SK-N-SH (cell line): ENCODE data around the gene PSTPIP2. TPM values are rescaled to one million over a fixed set of nuclear protein-coding genes. Genes with fewer than 3 reads are reported as not detected.

Experiments
- CTCF ChIA-PET: fragments of 300-600, 350-600 bp; formaldehyde crosslinking; extraction: SDS; loops from one replicate; lab custom pipeline; 2021; lab: Yijun Ruan, JAX
- POLR2A ChIA-PET: fragments of 350-600 bp; sonication (Branson Sonifier 250); formaldehyde crosslinking; extraction: SDS; loops from one replicate; lab custom pipeline; 2020; ENCODE audit warnings: antibody characterized with exemption, inconsistent platforms; lab: Yijun Ruan, JAX
- DNase-seq: peaks from one replicate; pipeline ENCODE4 v3.0.0; 2012
- H2AFZ ChIP-seq: fragments of 200-600 bp; sonication (generic); 2 replicates; pipeline ENCODE4 v1.8.1; 2016; ENCODE audit warnings: antibody characterized with exemption, mild to moderate bottlenecking, low read depth
- H3F3A ChIP-seq: fragments of 200-600 bp; sonication (generic); replicated peaks from 2 replicates; pipeline ENCODE3; 2016; ENCODE audit warnings: antibody characterized with exemption, mild to moderate bottlenecking; ENCODE audit not compliant: insufficient read depth
- H3K27ac ChIP-seq, 2 experiments: fragments of 200-500 bp in 1 of 2; fragments of 200-600 bp in 1 of 2; sonication (Bioruptor generic) in 1 of 2; sonication (generic), shearing (Covaris generic) in 1 of 2; 2 replicates each; pipeline versions ENCODE4 v1.5.1 to v1.6.1; 2014 to 2016; ENCODE audit warnings: low read depth in 2 of 2, inconsistent platforms in 1 of 2, low read length in 1 of 2, mild to moderate bottlenecking in 1 of 2, mixed read lengths in 1 of 2
- H3K27me3 ChIP-seq: fragments of 200-600 bp; sonication (generic), shearing (Covaris generic); 2 replicates; pipeline ENCODE4 v1.6.1; 2016; ENCODE audit warnings: mixed run types; ENCODE audit not compliant: insufficient read depth
- H3K36me3 ChIP-seq, 2 experiments: fragments of 200-500 bp in 1 of 2; fragments of 200-600 bp in 1 of 2; sonication (Bioruptor generic) in 1 of 2; sonication (generic) in 1 of 2; replicated peaks in 1 of 2; 2 replicates each; pipeline versions ENCODE3 to v1.5.1; 2014 to 2016; ENCODE audit warnings: low read length in 1 of 2, mild to moderate bottlenecking in 1 of 2; ENCODE audit not compliant: insufficient read depth in 2 of 2, control insufficient read depth in 1 of 2
- H3K4me1 ChIP-seq, 2 experiments: fragments of 200-500 bp in 1 of 2; fragments of 200-600 bp in 1 of 2; sonication (Bioruptor generic) in 1 of 2; sonication (generic), shearing (Covaris generic) in 1 of 2; 2 replicates each; pipeline versions ENCODE4 v1.5.1 to v1.6.1; 2014 to 2016; ENCODE audit warnings: low read depth in 1 of 2, low read length in 1 of 2, mixed run types in 1 of 2; ENCODE audit not compliant: insufficient read depth in 2 of 2, control insufficient read depth in 1 of 2
- H3K4me2 ChIP-seq: fragments of 200-600 bp; sonication (generic), shearing (Covaris generic); 2 replicates; pipeline ENCODE4 v1.6.1; 2017; ENCODE audit warnings: mixed run types
- H3K4me3 ChIP-seq, 2 experiments: fragments of 200-500 bp in 1 of 2; fragments of 200-600 bp in 1 of 2; sonication (Bioruptor generic) in 1 of 2; sonication (generic), shearing (Covaris generic) in 1 of 2; 2 replicates each; pipeline versions ENCODE4 v1.5.1 to v1.8.1; 2014 to 2016; ENCODE audit warnings: low read depth in 2 of 2, inconsistent platforms in 1 of 2, low read length in 1 of 2, mild to moderate bottlenecking in 1 of 2, mixed read lengths in 1 of 2, moderate library complexity in 1 of 2
- H3K79me2 ChIP-seq: fragments of 200-600 bp; sonication (generic); 2 replicates; pipeline ENCODE4 v1.8.1; 2017; ENCODE audit warnings: mild to moderate bottlenecking; ENCODE audit not compliant: insufficient read depth
- H3K9ac ChIP-seq: fragments of 200-600 bp; sonication (generic); 2 replicates; pipeline ENCODE4 v1.6.1; 2017; ENCODE audit warnings: mixed run types
- H3K9me2 ChIP-seq: fragments of 200-600 bp; sonication (generic); 2 replicates; pipeline ENCODE4 v1.6.1; 2017; ENCODE audit warnings: mixed run types
- H3K9me3 ChIP-seq: fragments of 200-600 bp; sonication (generic); 2 replicates; pipeline ENCODE4 v1.6.1; 2017; ENCODE audit warnings: mixed run types, mild to moderate bottlenecking, moderate library complexity
- H4K20me1 ChIP-seq: fragments of 200-600 bp; sonication (generic); 2 replicates; pipeline ENCODE4 v1.6.1; 2017; ENCODE audit warnings: mild to moderate bottlenecking, mixed run types; ENCODE audit not compliant: insufficient read depth
- FOSL2 ChIP-seq: IDR thresholded peaks from 2 replicates; pipeline ENCODE4 v1.4.0; 2012; ENCODE audit warnings: low read depth, mild to moderate bottlenecking, moderate library complexity, borderline replicate concordance
- FOXJ3 ChIP-seq: sonication (generic); formaldehyde crosslinking; IDR thresholded peaks from 2 replicates; pipeline ENCODE4 v1.5.1; 2020; ENCODE audit warnings: mild to moderate bottlenecking, missing genetic modification reagents
- FOXM1 ChIP-seq: IDR thresholded peaks from 2 replicates; pipeline ENCODE4 v1.4.0; 2012; ENCODE audit warnings: low read depth, mild to moderate bottlenecking
- JUND ChIP-seq: IDR thresholded peaks from 2 replicates; pipeline ENCODE4 v1.4.0; 2012
- RAD21 ChIP-seq: IDR thresholded peaks from 2 replicates; pipeline ENCODE4 v1.6.1; 2012; ENCODE audit warnings: mild to moderate bottlenecking, low read length
- RCOR1 ChIP-seq: fragments of 150-350 bp; IDR thresholded peaks from 2 replicates; pipeline ENCODE4 v1.6.1; 2017; ENCODE audit warnings: antibody characterized with exemption, low read length
- SMC3 ChIP-seq: IDR thresholded peaks from 2 replicates; pipeline ENCODE4 v1.6.1; 2012; ENCODE audit warnings: low read depth, low read length, improper control_type of control experiment
- TAF1 ChIP-seq: IDR thresholded peaks from 2 replicates; pipeline ENCODE4 v1.6.1; 2012; ENCODE audit warnings: low read depth, mild to moderate bottlenecking, low read length, moderate library complexity, borderline replicate concordance
- WGBS: methylation state at CpG from one replicate; pipeline ENCODE4 v1.1.6; 2017; ENCODE audit warnings: low lambda C conversion rate; 5-methylcytosine and 5-hydroxymethylcytosine counted together
- polyA plus RNA-seq, 3 experiments: library from polyadenylated mRNA; depleted of rRNA; stranded (reverse); fragments of >200 nt; gene quantifications; 2 replicates each; pipeline ENCODE4 v1.2.3, GENCODE V29; 2012
- TF ChIP-seq, protein P1 (sequence below): IDR thresholded peaks from 2 replicates; pipeline ENCODE4 v1.6.1; 2012; ENCODE audit warnings: mild to moderate bottlenecking, low read depth, low read length, moderate library complexity
- TF ChIP-seq, protein P2 (sequence below): IDR thresholded peaks from 2 replicates; pipeline ENCODE4 v1.4.0; 2012; ENCODE audit warnings: low read depth
- TF ChIP-seq, protein P3 (sequence below): fragments of 200-600 bp; sonication (generic); IDR thresholded peaks from 2 replicates; pipeline ENCODE4 v1.6.1; 2017; ENCODE audit warnings: antibody characterized with exemption, mild to moderate bottlenecking, moderate library complexity
- TF ChIP-seq, protein P4 (sequence below): fragments of 150-350 bp; IDR thresholded peaks from 2 replicates; pipeline ENCODE4 v1.6.1; 2017; ENCODE audit warnings: antibody characterized with exemption, low read length, low read depth, borderline replicate concordance

Gene PSTPIP2
- polyA plus RNA-seq, 1 of the 3 experiments (the other 2 are of a cell fraction), result 9.5 TPM

DNA sequence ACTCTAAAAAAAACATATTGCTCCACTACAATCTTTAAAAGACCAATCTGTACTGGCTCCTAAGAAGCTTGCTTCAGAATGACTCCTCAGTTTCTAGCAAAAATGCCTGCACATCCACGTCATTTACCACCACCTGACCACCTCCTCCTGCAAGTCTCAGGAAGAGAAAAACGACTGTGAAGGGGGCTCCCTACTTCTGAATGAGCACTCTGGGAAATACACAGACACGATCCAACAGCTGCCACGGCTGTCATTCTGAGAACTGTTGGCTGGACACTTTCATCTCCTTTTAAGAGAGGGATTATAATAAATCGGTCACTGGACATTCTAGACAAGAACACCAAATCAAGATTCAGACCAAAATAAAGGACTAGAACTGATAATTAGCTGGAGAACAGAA is 126.4 kb downstream of the PSTPIP2 start:
- ChIA-PET POLR2A (no interaction called here), CTCF (interaction anchor here (1.0 to 1.7 kb wide), 3 partner anchors 18 to 128 kb away, joined by 3 to 8 read pairs (median 3); no protein-coding TSS in a partner anchor)
- no peaks in the 10 kb centered on the region for H3K9me2 ChIP-seq
- H3K36me3 ChIP-seq, result peaks cover 78 to 92% of the 10 kb centered on the region in 2 experiments
- H3K4me3 ChIP-seq, result no peak overlapping the region
- H3K9ac ChIP-seq, result no peak overlapping the region
- no peaks in the 10 kb centered on the region for H3K9me3 ChIP-seq
- 91% methylated on average over 5 of the region's 5 CpGs for WGBS
- no peaks in the 10 kb centered on the region for H4K20me1 ChIP-seq
- no peak overlapping the region for H3K27ac ChIP-seq
- TF ChIP-seq FOXM1 (no peak), RAD21 (no peak), TAF1 (no peak)
- TF ChIP-seq, protein P1, sequence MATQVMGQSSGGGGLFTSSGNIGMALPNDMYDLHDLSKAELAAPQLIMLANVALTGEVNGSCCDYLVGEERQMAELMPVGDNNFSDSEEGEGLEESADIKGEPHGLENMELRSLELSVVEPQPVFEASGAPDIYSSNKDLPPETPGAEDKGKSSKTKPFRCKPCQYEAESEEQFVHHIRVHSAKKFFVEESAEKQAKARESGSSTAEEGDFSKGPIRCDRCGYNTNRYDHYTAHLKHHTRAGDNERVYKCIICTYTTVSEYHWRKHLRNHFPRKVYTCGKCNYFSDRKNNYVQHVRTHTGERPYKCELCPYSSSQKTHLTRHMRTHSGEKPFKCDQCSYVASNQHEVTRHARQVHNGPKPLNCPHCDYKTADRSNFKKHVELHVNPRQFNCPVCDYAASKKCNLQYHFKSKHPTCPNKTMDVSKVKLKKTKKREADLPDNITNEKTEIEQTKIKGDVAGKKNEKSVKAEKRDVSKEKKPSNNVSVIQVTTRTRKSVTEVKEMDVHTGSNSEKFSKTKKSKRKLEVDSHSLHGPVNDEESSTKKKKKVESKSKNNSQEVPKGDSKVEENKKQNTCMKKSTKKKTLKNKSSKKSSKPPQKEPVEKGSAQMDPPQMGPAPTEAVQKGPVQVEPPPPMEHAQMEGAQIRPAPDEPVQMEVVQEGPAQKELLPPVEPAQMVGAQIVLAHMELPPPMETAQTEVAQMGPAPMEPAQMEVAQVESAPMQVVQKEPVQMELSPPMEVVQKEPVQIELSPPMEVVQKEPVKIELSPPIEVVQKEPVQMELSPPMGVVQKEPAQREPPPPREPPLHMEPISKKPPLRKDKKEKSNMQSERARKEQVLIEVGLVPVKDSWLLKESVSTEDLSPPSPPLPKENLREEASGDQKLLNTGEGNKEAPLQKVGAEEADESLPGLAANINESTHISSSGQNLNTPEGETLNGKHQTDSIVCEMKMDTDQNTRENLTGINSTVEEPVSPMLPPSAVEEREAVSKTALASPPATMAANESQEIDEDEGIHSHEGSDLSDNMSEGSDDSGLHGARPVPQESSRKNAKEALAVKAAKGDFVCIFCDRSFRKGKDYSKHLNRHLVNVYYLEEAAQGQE, result no peak
- TF ChIP-seq, all 33 proteins: peak for 0
- Histone ChIP-seq H2AFZ (no peak overlapping the region), H3K4me2 (no peak overlapping the region), H3K79me2 (peaks cover 31% of the 10 kb centered on the region), H3K4me1 (peaks cover 0 to 3% of the 10 kb centered on the region in 2 experiments; a peak in 1 of 4 replicates), H3K27me3 (no peaks in the 10 kb centered on the region), H3F3A (peaks cover 12% of the 10 kb centered on the region)
- no peak for DNase-seq

DNA sequence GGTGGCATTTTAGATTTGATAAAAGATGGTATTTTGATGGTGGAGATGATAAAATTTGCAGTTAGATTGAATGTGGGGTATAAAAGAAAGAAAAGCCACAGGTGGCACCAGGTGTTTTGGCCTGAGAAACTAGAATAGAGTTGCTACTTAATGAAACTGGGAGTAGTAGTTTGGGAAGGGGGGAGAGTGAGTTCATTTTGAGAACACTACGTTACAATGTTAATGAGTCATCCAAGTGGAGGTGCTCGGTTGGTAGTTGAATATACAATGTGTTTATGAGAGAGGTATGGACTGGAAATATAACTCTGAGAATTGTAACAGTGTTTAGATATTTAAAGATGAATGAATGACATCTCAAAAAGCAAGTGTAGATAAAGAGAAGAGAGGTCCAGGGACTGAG is 131.3 kb downstream of the PSTPIP2 start:
- no peak overlapping the region for H3K4me2 ChIP-seq
- peaks cover 8% of the 10 kb centered on the region for H3F3A ChIP-seq
- no peaks in the 10 kb centered on the region for H3K4me1 ChIP-seq
- peaks cover 63 to 79% of the 10 kb centered on the region in 2 experiments for H3K36me3 ChIP-seq
- H3K9me2 ChIP-seq, result no peaks in the 10 kb centered on the region
- no peaks in the 10 kb centered on the region for H3K27me3 ChIP-seq
- 81% methylated on average over 2 of the region's 2 CpGs for WGBS
- no peaks in the 10 kb centered on the region for H3K9me3 ChIP-seq
- ChIA-PET CTCF (interaction anchor here (1.0 kb wide), 1 partner anchor 10 kb away, joined by 4 read pairs; no protein-coding TSS in a partner anchor), POLR2A (no interaction called here)
- H2AFZ ChIP-seq, result no peak overlapping the region
- H3K27ac ChIP-seq, result no peak overlapping the region
- no peak overlapping the region for H3K4me3 ChIP-seq
- no peaks in the 10 kb centered on the region for H4K20me1 ChIP-seq
- no peak overlapping the region for H3K9ac ChIP-seq
- H3K79me2 ChIP-seq, result no peaks in the 10 kb centered on the region; the same call in 1 of the 2 replicates
- no peak for DNase-seq
- TF ChIP-seq JUND (no peak), RCOR1 (no peak), FOSL2 (no peak)

DNA sequence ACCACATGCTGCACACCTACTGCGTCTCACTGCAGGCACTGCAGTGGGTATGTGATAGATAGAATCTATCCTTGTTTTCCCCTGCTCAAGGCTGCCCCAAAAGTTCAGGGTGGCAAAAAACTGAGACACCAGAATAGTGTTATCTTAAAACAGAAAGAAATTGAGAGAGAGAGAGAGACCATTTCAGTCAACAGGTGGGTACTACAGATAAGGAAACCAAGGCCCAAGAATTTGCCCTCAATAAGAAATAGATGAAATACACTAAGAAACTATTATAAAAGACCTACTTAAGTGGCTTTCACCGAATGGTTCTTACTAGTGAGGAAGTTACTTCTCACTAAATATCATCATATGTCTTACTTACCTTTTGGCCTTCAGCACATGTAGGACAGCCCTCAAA is 132.8 kb downstream of the PSTPIP2 start:
- H3K27ac ChIP-seq, result no peak overlapping the region
- WGBS, result 89% methylated on average over 2 of the region's 2 CpGs

More for the DNA sequence above, 132.8 kb downstream of the PSTPIP2 start:
- H3K4me2 ChIP-seq, result no peak overlapping the region
- ChIA-PET CTCF (interaction anchor here (1.3 kb wide), 1 partner anchor 29 kb away, joined by 3 read pairs; no protein-coding TSS in a partner anchor), POLR2A (no interaction called here)
- no peak overlapping the region for H3K9ac ChIP-seq
- H3K27me3 ChIP-seq, result no peaks in the 10 kb centered on the region
- H2AFZ ChIP-seq, result no peak overlapping the region
- no peaks in the 10 kb centered on the region for H3K4me1 ChIP-seq
- no peaks in the 10 kb centered on the region for H4K20me1 ChIP-seq
- TF ChIP-seq SMC3, result no peak
- TF ChIP-seq, protein P2, sequence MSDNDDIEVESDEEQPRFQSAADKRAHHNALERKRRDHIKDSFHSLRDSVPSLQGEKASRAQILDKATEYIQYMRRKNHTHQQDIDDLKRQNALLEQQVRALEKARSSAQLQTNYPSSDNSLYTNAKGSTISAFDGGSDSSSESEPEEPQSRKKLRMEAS, result no peak
- TF ChIP-seq, protein P3, sequence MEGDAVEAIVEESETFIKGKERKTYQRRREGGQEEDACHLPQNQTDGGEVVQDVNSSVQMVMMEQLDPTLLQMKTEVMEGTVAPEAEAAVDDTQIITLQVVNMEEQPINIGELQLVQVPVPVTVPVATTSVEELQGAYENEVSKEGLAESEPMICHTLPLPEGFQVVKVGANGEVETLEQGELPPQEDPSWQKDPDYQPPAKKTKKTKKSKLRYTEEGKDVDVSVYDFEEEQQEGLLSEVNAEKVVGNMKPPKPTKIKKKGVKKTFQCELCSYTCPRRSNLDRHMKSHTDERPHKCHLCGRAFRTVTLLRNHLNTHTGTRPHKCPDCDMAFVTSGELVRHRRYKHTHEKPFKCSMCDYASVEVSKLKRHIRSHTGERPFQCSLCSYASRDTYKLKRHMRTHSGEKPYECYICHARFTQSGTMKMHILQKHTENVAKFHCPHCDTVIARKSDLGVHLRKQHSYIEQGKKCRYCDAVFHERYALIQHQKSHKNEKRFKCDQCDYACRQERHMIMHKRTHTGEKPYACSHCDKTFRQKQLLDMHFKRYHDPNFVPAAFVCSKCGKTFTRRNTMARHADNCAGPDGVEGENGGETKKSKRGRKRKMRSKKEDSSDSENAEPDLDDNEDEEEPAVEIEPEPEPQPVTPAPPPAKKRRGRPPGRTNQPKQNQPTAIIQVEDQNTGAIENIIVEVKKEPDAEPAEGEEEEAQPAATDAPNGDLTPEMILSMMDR, result no peak
- TF ChIP-seq, protein P4, sequence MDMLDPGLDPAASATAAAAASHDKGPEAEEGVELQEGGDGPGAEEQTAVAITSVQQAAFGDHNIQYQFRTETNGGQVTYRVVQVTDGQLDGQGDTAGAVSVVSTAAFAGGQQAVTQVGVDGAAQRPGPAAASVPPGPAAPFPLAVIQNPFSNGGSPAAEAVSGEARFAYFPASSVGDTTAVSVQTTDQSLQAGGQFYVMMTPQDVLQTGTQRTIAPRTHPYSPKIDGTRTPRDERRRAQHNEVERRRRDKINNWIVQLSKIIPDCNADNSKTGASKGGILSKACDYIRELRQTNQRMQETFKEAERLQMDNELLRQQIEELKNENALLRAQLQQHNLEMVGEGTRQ, result no peak
- no peak for TF ChIP-seq FOXJ3
- H3K36me3 ChIP-seq, result peaks cover 57 to 70% of the 10 kb centered on the region in 2 experiments
- H3K9me2 ChIP-seq, result no peaks in the 10 kb centered on the region
- DNase-seq, result no peak
- peaks cover 9% of the 10 kb centered on the region; the same call in 1 of the 2 replicates for H3K79me2 ChIP-seq
- no peak overlapping the region for H3K4me3 ChIP-seq
- peaks cover 8% of the 10 kb centered on the region for H3F3A ChIP-seq
- H3K9me3 ChIP-seq, result no peaks in the 10 kb centered on the region
